Endometrial microvascular endothelial cells (primary cell): ENCODE data around the gene SMURF1. TPM values are rescaled to one million over a fixed set of nuclear protein-coding genes. Genes with fewer than 3 reads are reported as not detected.
"Not testable (repeated sequence)": the region's sequence is repeated elsewhere in the genome, so short reads cannot be mapped to it uniquely, and the experiment has no call there.

ENCODE experiments used
- in situ Hi-C: cut with HindIII; loops from 2 replicates; pipeline ENCODE4 v1.10.0; 2017; ENCODE audit warnings: low sequenced_read_pairs, low pct_unique_long_range_greater_than_20kb; ENCODE audit errors: inconsistent ontology term
- total RNA-seq: library from RNA; depleted of rRNA; stranded (reverse); fragments of >200 nt; gene quantifications from one replicate; pipeline ENCODE4 v1.2.3, GENCODE V29; 2015; ENCODE audit errors: inconsistent ontology term

SMURF1 gene
- total RNA-seq, 1 donor from 2014 or later = 14.9 TPM

GRCh38 chr7:99102809-99103690, 40.9 kb downstream of the SMURF1 start:
- in situ Hi-C loops = no loop called here

GRCh38 chr7:99102361-99102760, 41.5 kb downstream of the SMURF1 start:
- in situ Hi-C loops = no loop called here

- in situ Hi-C loops = not testable (repeated sequence)
These were observed 42.4 kb downstream of the SMURF1 start for GRCh38 chr7:99101516-99101915.

- in situ Hi-C loops = no loop called here
These were observed 44.3 kb downstream of the SMURF1 start for GRCh38 chr7:99099499-99100077.

GRCh38 chr7:99098824-99099498, 44.9 kb downstream of the SMURF1 start:
- in situ Hi-C loops = no loop called here

GRCh38 chr7:99098286-99098823, 45.6 kb downstream of the SMURF1 start:
- in situ Hi-C loops = no loop called here

GRCh38 chr7:99097730-99098129, 46.2 kb downstream of the SMURF1 start:
- in situ Hi-C loops = no loop called here

GRCh38 chr7:99096124-99096887, 47.6 kb downstream of the SMURF1 start:
- in situ Hi-C loops = no loop called here

GRCh38 chr7:99095698-99096097, 48.2 kb downstream of the SMURF1 start:
- in situ Hi-C loops = no loop called here

- in situ Hi-C loops = no loop called here
These were observed 49.5 kb downstream of the SMURF1 start for GRCh38 chr7:99094401-99094800.

- in situ Hi-C loops = no loop called here
These were observed 51.7 kb downstream of the SMURF1 start for GRCh38 chr7:99092064-99092720.

GRCh38 chr7:99090771-99091542, 53.0 kb downstream of the SMURF1 start:
- in situ Hi-C loops = no loop called here

GRCh38 chr7:99089914-99090629, 53.8 kb downstream of the SMURF1 start:
- in situ Hi-C loops = no loop called here

- in situ Hi-C loops = no loop called here
These were observed 57.0 kb downstream of the SMURF1 start for GRCh38 chr7:99086944-99087343.

- in situ Hi-C loops = no loop called here
These were observed 57.4 kb downstream of the SMURF1 start for GRCh38 chr7:99086532-99086931.

GRCh38 chr7:99083733-99084132, 60.2 kb downstream of the SMURF1 start:
- in situ Hi-C loops = no loop called here

GRCh38 chr7:99083068-99083651, 60.7 kb downstream of the SMURF1 start:
- in situ Hi-C loops = no loop called here
